Tongue (tissue), 2 donors: Measurements from ENCODE around the gene NDFIP1. TPM values are rescaled to one million over a fixed set of nuclear protein-coding genes. Genes with fewer than 3 reads are reported as not detected.

Experiments used
- DNase-seq: peaks from one replicate; pipeline ENCODE4 v3.0.0-alpha.2; 2015
- total RNA-seq: library from RNA; depleted of rRNA; stranded (reverse); fragments of >200 nt; gene quantifications from one replicate; pipeline ENCODE4 v1.2.3, GENCODE V29; 2014

NDFIP1 gene
- total RNA-seq, 1 donor from 2014 or later: 77.8 TPM

GRCh38 chr5:142189813-142190212 lies 81.2 kb downstream of the NDFIP1 start:
- DNase-seq: no peak

DNA sequence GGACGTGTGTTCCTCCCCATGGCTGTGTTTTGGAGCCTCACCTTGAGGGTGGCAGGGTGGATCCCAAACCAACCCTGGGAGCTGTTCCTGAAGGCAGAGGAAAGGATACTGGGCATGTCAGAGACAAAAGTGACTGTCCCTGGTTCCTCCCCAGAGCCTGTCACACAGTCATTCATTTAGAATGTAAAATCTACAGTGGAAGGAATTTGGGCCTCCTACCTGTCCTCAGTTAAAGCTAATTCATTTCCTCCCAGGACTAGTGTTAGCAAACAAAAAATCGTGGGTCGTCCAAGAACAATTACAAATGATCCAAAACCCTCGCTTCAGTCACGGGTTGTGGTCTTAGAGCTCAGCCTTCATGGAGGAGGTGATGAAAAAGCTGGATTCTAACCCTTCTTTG lies 83.2 kb downstream of the NDFIP1 start:
- DNase-seq: no peak

- no peak for DNase-seq
These were observed 83.9 kb downstream of the NDFIP1 start for GRCh38 chr5:142192286-142193113.

DNA sequence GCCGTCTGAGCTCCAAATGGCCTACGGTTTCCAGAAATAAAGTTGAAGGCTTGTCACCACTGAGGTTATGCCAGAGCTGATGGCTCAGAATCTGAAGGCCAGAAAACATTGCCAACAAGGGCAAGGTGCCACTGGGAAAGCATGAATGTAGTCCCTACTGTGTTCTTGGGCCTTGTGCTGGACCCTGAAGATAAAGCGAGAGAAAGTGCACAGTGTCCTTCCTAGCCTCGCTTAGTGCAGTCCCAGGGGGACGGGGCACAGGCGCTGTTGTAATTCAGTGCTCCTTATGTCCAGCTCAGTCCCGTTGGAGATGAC lies 84.5 kb downstream of the NDFIP1 start:
- DNase-seq: no peak

- no peak for DNase-seq
These were observed 88.5 kb downstream of the NDFIP1 start for GRCh38 chr5:142197098-142197497.

- no peak for DNase-seq
These were observed 89.2 kb downstream of the NDFIP1 start for GRCh38 chr5:142197781-142198180.

DNA sequence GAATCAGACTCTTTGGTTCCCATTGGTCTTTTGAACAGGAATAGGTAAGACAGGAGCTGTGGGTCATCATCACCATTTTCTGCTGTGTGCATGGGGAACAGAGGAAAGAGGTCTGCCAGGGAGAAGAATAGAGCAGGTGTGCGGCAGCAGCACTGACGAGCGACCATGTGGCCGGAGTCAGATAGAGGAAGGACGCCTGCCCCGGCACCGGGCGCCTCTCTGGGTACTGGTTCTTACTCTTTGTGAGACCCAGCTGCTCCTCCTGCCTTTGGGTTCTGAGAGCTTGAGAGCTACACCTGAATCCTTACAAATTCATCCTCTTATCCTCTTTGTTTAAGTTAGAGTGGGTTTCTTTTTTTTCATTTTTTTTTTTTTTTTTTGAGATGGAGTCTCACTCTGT lies 90.8 kb downstream of the NDFIP1 start:
- no peak for DNase-seq

GRCh38 chr5:142200387-142200786 lies 91.8 kb downstream of the NDFIP1 start:
- DNase-seq: no peak

GRCh38 chr5:142201471-142201887 lies 92.9 kb downstream of the NDFIP1 start:
- no peak for DNase-seq

- no peak for DNase-seq
These were observed 93.7 kb downstream of the NDFIP1 start for GRCh38 chr5:142202282-142202681.

Other genes with a start within 250 kb of the NDFIP1 start
- gene PCDH1, start 230.4 kb upstream of the NDFIP1 start, total RNA-seq: 24.0 TPM
- gene DELE1, start 184.9 kb upstream of the NDFIP1 start, total RNA-seq: 61.7 TPM
- gene PCDH12, start 150.6 kb upstream of the NDFIP1 start, total RNA-seq: 20.1 TPM
- gene RNF14, start 139.7 kb upstream of the NDFIP1 start, total RNA-seq: 79.0 TPM
- 38.8 TPM for gene GNPDA1, start 95.8 kb upstream of the NDFIP1 start, total RNA-seq
- gene SPRY4, start 216.2 kb downstream of the NDFIP1 start, total RNA-seq: 15.6 TPM